Peyer's patch (tissue), 4 donors: ENCODE results near the gene PTTG1IP. TPM values are rescaled to one million over a fixed set of nuclear protein-coding genes. Genes with fewer than 3 reads are reported as not detected.

ENCODE experiments used
- DNase-seq, 3 donors: peaks; one replicate each; pipeline ENCODE4 v3.0.0-alpha.2; 2017 to 2019
- H3K27ac ChIP-seq, 4 donors: fragments of 200-600 bp; sonication (generic); one replicate each; pipeline ENCODE4 v1.5.1; 2016 to 2019
- H3K27me3 ChIP-seq, 2 donors: fragments of 200-600 bp; sonication (generic); one replicate each; pipeline ENCODE4 v1.5.1; 2019
- H3K36me3 ChIP-seq, 3 donors: fragments of 200-600 bp; sonication (generic); one replicate each; pipeline ENCODE4 v1.5.1; 2016 to 2019
- H3K4me1 ChIP-seq, 4 donors: fragments of 200-600 bp; sonication (generic); one replicate each; pipeline ENCODE4 v1.5.1; 2016 to 2019
- H3K4me3 ChIP-seq, 4 donors: fragments of 200-600 bp; sonication (generic); 1 replicate in 3 of 4; 2 replicates in 1 of 4; pipeline ENCODE4 v1.5.1; 2016 to 2019; ENCODE audit warnings: mild to moderate bottlenecking in 1 of 4
- H3K9me3 ChIP-seq, 4 donors: fragments of 200-600 bp; sonication (generic); one replicate each; pipeline ENCODE4 v1.5.1; 2016 to 2019; ENCODE audit warnings: mild to moderate bottlenecking in 1 of 4
- POLR2A ChIP-seq, 2 donors: fragments of 450-650 bp; IDR thresholded peaks; one replicate each; pipeline ENCODE4 v1.5.1; 2017; ENCODE audit warnings: antibody characterized with exemption in 2 of 2, mild to moderate bottlenecking in 2 of 2, moderate library complexity in 2 of 2
- total RNA-seq, 4 donors: library from RNA; depleted of rRNA; stranded (reverse); fragments of >200 nt; gene quantifications; one replicate each; pipeline ENCODE4 v1.1.0, GENCODE V29; 2016
- TF ChIP-seq, protein P1 (sequence below), 6 experiments: fragments of 450-650 bp in 4 of 6; fragments of 200-600 bp in 2 of 6; sonication (generic) in 1 of 6; IDR thresholded peaks; one replicate each; pipeline ENCODE4 v1.5.1; 2017 to 2019; ENCODE audit warnings: antibody characterized with exemption in 6 of 6, mild to moderate bottlenecking in 3 of 6, moderate library complexity in 1 of 6

Gene PTTG1IP
- total RNA-seq, 4 donors from 2014 or later, result 69.3 to 495 (median 390) TPM

DNA sequence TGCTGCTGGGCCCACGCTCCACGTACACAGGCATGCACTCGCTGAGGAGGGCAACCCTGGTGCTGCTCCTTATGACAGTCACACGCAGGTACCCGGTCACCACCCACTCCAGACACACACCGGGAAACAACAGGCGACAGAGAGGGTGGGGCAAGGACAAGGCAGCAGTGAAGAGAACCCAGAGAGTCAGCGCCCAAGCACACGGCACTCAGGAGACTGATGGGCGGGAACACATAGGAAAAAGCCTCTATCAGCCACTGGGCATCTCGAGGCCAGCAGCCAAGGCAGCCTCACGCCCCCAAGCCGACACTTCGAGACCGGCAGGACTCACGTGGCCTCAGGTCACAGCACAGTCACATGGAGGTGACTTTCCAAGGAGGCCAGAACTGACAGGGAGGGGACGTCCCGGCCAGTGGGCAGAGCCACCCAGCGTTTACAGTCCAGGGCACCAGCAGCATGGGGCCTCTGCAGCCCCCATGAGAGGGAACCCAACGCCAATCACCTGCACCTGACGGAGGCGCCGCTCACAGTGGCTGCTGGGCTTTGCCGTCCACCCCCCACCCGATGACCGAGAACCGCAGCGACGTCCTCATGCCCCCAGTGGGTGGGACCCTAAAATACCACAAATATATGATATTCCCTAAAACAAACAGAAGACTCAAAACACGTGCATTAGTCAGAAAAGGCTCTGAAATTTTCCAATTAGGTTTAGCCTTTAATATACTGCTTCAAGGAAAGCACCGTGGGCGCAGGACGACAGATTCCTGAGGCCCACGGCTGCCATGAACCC is 19.7 kb downstream of the PTTG1IP start:
- Histone ChIP-seq H3K27me3 (no peaks in the 10 kb centered on the region), H3K4me1 (peaks cover 0 to 36% (median 0%) of the 10 kb centered on the region in 4 donors), H3K9me3 (no peaks in the 10 kb centered on the region), H3K36me3 (peaks cover 0 to 92% (median 0%) of the 10 kb centered on the region in 3 donors), H3K4me3 (no peak overlapping the region), H3K27ac (no peak overlapping the region)
- peak in 1 of 3 donors; percentile 64 for DNase-seq
- TF ChIP-seq, protein P1, sequence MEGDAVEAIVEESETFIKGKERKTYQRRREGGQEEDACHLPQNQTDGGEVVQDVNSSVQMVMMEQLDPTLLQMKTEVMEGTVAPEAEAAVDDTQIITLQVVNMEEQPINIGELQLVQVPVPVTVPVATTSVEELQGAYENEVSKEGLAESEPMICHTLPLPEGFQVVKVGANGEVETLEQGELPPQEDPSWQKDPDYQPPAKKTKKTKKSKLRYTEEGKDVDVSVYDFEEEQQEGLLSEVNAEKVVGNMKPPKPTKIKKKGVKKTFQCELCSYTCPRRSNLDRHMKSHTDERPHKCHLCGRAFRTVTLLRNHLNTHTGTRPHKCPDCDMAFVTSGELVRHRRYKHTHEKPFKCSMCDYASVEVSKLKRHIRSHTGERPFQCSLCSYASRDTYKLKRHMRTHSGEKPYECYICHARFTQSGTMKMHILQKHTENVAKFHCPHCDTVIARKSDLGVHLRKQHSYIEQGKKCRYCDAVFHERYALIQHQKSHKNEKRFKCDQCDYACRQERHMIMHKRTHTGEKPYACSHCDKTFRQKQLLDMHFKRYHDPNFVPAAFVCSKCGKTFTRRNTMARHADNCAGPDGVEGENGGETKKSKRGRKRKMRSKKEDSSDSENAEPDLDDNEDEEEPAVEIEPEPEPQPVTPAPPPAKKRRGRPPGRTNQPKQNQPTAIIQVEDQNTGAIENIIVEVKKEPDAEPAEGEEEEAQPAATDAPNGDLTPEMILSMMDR (IDR thresholded peaks at IDR 0.05), result no peak

DNA sequence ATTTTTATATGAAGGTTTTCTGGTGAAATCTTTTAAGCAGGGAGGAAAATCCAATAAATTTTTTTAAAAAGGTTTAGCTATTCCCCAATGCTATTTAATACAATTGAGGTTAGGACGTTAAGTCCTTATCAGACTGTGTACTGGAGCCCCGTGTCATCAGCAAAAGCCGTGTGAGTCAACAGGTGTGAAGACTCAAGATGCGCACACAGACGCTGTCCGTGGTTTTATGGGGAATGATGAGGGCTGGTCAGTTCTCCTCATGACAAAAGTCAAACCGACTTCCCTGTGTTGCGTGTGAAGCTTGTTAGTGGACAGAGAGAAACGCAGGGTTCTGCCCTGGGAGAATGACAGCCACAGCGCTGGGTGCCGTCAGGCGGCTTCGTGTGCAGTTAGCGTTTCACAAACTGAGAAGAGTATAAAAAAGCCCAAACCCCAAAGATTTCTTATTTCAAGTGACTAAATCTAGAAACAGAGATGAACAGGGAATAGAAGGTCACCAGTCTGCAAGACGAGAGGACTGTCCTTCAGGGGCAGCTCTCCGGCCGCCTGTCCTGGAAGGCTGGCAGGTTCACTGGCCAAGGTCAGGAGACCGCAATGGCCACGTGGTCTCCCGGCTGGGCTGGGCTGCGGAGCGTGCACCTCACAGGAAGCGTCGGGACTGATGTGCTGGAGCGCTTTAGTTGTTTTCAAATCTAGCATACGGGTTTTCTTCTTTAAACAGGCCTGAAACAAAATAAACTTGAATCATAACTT is 22.4 kb downstream of the PTTG1IP start:
- no peaks in the 10 kb centered on the region for H3K9me3 ChIP-seq
- no peaks in the 10 kb centered on the region for H3K27me3 ChIP-seq
- DNase-seq, result peak in 1 of 3 donors; percentile 41
- peaks cover 0 to 73% (median 0%) of the 10 kb centered on the region in 3 donors for H3K36me3 ChIP-seq
- peaks cover 3 to 58% (median 5%) of the 10 kb centered on the region in 4 donors for H3K4me1 ChIP-seq
- H3K27ac ChIP-seq, result peak overlapping the region in 1 of 4 donors; percentile 73
- TF ChIP-seq, protein P1 (IDR thresholded peaks at IDR 0.05), result no peak
- TF ChIP-seq POLR2A (IDR thresholded peaks at IDR 0.05), result no peak
- H3K4me3 ChIP-seq, result no peak overlapping the region

DNA sequence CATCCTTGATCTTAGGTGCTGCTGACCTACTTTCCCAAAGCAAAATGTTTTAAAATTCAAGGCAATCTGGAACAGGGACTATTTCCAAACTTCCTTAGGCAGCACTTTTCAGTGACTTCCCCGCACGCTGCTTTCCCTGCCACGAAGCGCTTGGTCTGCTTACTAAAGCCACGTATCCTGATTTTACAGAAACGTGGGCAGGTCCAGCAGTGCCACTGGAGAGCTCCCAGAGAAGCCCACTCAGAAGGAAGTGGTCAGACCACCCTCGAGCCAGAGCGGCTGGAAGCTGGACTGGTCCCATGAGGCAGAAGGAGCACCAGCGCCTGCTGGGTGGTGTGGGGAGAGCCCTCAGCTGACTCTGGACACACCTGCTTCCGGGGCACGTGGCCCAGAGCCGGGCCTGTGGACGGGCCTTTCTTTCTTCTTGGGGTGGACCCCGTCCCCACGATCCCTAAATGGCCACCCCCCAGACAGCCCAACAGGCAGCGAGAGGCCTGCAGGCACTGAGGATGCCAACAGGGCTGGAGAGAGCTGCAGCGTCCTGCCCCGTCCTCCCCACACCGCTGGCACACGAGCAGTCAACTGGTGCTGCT is 23.2 kb downstream of the PTTG1IP start:
- peaks cover 8 to 65% (median 13%) of the 10 kb centered on the region in 4 donors for H3K4me1 ChIP-seq
- peaks cover 0 to 65% (median 0%) of the 10 kb centered on the region in 3 donors for H3K36me3 ChIP-seq
- DNase-seq, result peak in 2 of 3 donors; percentile 47 to 57
- no peaks in the 10 kb centered on the region for H3K9me3 ChIP-seq
- TF ChIP-seq, protein P1 (IDR thresholded peaks at IDR 0.05), result peak in 1 of 6 experiments; percentile 7
- no peak for TF ChIP-seq POLR2A (IDR thresholded peaks at IDR 0.05)
- no peak overlapping the region for H3K4me3 ChIP-seq
- peak overlapping the region in 3 of 4 donors; percentile 34 to 85 (median 73) for H3K27ac ChIP-seq
- H3K27me3 ChIP-seq, result no peaks in the 10 kb centered on the region

DNA sequence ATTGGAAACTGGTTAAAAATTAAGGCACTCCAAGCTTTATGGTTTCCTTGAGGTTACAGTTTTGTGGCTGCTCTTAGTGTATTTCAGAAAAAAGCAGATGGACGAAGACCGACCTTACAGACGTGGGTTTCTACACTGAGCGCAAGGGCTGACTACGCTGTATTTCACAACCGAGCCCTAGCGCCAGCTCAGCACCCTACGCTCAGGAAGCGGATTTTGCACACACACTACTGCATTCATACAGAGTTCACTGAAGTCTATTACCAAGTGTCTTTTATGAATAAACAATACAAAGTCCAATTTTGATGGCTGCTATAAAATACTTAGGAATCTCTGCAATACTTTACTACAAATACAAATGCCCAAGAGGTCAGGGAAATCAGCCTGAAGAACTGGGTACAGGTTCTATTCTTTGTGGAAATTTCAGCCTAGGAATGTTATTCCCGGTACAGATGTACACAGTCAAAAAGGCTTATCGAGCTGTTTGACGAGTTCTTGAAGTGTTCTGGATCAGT is 23.8 kb downstream of the PTTG1IP start:
- no peaks in the 10 kb centered on the region for H3K27me3 ChIP-seq
- peaks cover 0 to 59% (median 0%) of the 10 kb centered on the region in 3 donors for H3K36me3 ChIP-seq
- peak overlapping the region in 1 of 4 donors; percentile 6 for H3K4me3 ChIP-seq
- peak overlapping the region in 3 of 4 donors; percentile 34 to 85 (median 73) for H3K27ac ChIP-seq
- H3K9me3 ChIP-seq, result no peaks in the 10 kb centered on the region
- DNase-seq, result peak in 2 of 3 donors; percentile 77 to 85
- H3K4me1 ChIP-seq, result peaks cover 8 to 65% (median 13%) of the 10 kb centered on the region in 4 donors
- peak in 1 of 2 donors; percentile 20 for TF ChIP-seq POLR2A (IDR thresholded peaks at IDR 0.05)
- TF ChIP-seq, protein P1 (IDR thresholded peaks at IDR 0.05), result peak in 1 of 6 experiments; percentile 14
